Measurements from ENCODE around the gene CHST14.

Gene CHST14

GRCh38 chr15:40470423-40471104 is at the start of gene CHST14:
TSS of gene CHST14 (plus strand) at chr15:40470984. CDS start at chr15:40471214, 230 bp downstream.
- peak; percentile 79 for DNase-seq (ENCODE audit: low spot score)

GRCh38 chr15:40421246-40422157 is 49.3 kb upstream of the CHST14 start:
- DNase-seq (ENCODE audit: low spot score), result peak; percentile 78

- DNase-seq (ENCODE audit: low spot score), result no peak
Observed at GRCh38 chr15:40424483-40425115, 46.2 kb upstream of the CHST14 start.

- DNase-seq (ENCODE audit: low spot score), result no peak
Observed at GRCh38 chr15:40425681-40426080, 45.1 kb upstream of the CHST14 start.

GRCh38 chr15:40427188-40427587 is 43.6 kb upstream of the CHST14 start:
- no peak for DNase-seq (ENCODE audit: low spot score)

- DNase-seq (ENCODE audit: low spot score), result no peak
Observed at GRCh38 chr15:40428185-40428584, 42.6 kb upstream of the CHST14 start.

- DNase-seq (ENCODE audit: low spot score), result no peak
Observed at GRCh38 chr15:40429068-40429710, 41.6 kb upstream of the CHST14 start.

GRCh38 chr15:40430271-40430805 is 40.4 kb upstream of the CHST14 start:
- DNase-seq (ENCODE audit: low spot score), result no peak

GRCh38 chr15:40435023-40435709 is 35.6 kb upstream of the CHST14 start:
- DNase-seq (ENCODE audit: low spot score), result no peak

- no peak for DNase-seq (ENCODE audit: low spot score)
Observed at GRCh38 chr15:40435710-40436089, 35.1 kb upstream of the CHST14 start.

- DNase-seq (ENCODE audit: low spot score), result peak; percentile 68
Observed at GRCh38 chr15:40436116-40436891, 34.5 kb upstream of the CHST14 start.

- DNase-seq (ENCODE audit: low spot score), result no peak
Observed at GRCh38 chr15:40436892-40437751, 33.7 kb upstream of the CHST14 start.

GRCh38 chr15:40437752-40438687 is 32.8 kb upstream of the CHST14 start:
- no peak for DNase-seq (ENCODE audit: low spot score)

- DNase-seq (ENCODE audit: low spot score), result no peak
Observed at GRCh38 chr15:40438712-40439111, 32.1 kb upstream of the CHST14 start.

GRCh38 chr15:40439461-40439959 is 31.3 kb upstream of the CHST14 start:
- DNase-seq (ENCODE audit: low spot score), result no peak

- DNase-seq (ENCODE audit: low spot score), result peak; percentile 57
Observed at GRCh38 chr15:40439960-40440742, 30.6 kb upstream of the CHST14 start.
